Thoracic aorta (tissue), 2 donors: ENCODE results near the gene LUZP2. TPM values are rescaled to one million over a fixed set of nuclear protein-coding genes. Genes with fewer than 3 reads are reported as not detected.

Experiments used
- ATAC-seq: fragments of 150-250 bp; one replicate; pipeline ENCODE4 v1.8.0; 2017; ENCODE audit warnings: low read depth; ENCODE audit not compliant: insufficient number of reproducible peaks, low FRiP score
- DNase-seq: peaks from one replicate; pipeline ENCODE4 v3.0.0-alpha.2; 2020; ENCODE audit warnings: low spot score
- H3K27ac ChIP-seq, 2 donors: fragments of 200-600 bp; sonication (generic); 1 replicate in 1 of 2; 2 replicates in 1 of 2; pipeline ENCODE4 v1.5.1; 2016; ENCODE audit warnings: mild to moderate bottlenecking in 2 of 2, moderate library complexity in 2 of 2
- H3K27me3 ChIP-seq: fragments of 200-600 bp; sonication (generic); replicated peaks from 2 replicates; pipeline ENCODE4 v1.6.0; 2016; ENCODE audit warnings: mild to moderate bottlenecking; ENCODE audit not compliant: insufficient read depth
- H3K36me3 ChIP-seq: fragments of 200-600 bp; sonication (generic); one replicate; pipeline ENCODE4 v1.5.1; 2016
- H3K4me1 ChIP-seq, 2 donors: fragments of 200-600 bp; sonication (generic); 1 replicate in 1 of 2; 2 replicates in 1 of 2; pipeline versions ENCODE4 v1.5.1 to v1.6.0; 2016; ENCODE audit warnings: low read depth in 2 of 2, mild to moderate bottlenecking in 1 of 2; ENCODE audit not compliant: control insufficient read depth in 1 of 2
- H3K4me3 ChIP-seq: fragments of 200-600 bp; sonication (generic); 2 replicates; pipeline ENCODE4 v1.5.1; 2016; ENCODE audit warnings: mild to moderate bottlenecking
- H3K9me3 ChIP-seq: fragments of 200-600 bp; sonication (generic); 2 replicates; pipeline ENCODE4 v1.5.1; 2016
- CTCF ChIP-seq: fragments of 200-600 bp; sonication (generic); IDR thresholded peaks from one replicate; pipeline ENCODE4 v1.5.1; 2019; ENCODE audit warnings: antibody characterized with exemption
- total RNA-seq, 2 donors: library from RNA; depleted of rRNA; stranded (reverse); fragments of >200 nt; gene quantifications; one replicate each; pipeline versions ENCODE4 v1.1.0 to v1.2.3, GENCODE V29; 2016

The LUZP2 gene
- total RNA-seq, 2 donors from 2014 or later: 0.41 TPM; not detected in 1

GRCh38 chr11:24747275-24748251 is 250.7 kb downstream of the LUZP2 start:
- Histone ChIP-seq H3K27me3 (no peaks in the 10 kb centered on the region), H3K9me3 (no peaks in the 10 kb centered on the region), H3K4me3 (no peak overlapping the region), H3K27ac (no peak overlapping the region), H3K36me3 (no peaks in the 10 kb centered on the region), H3K4me1 (no peaks in the 10 kb centered on the region)
- ATAC-seq (no peak), DNase-seq (no peak)
- no peak for TF ChIP-seq CTCF

GRCh38 chr11:24748261-24748660 is 251.4 kb downstream of the LUZP2 start:
- Histone ChIP-seq H3K36me3 (no peaks in the 10 kb centered on the region), H3K9me3 (no peaks in the 10 kb centered on the region), H3K27me3 (no peaks in the 10 kb centered on the region), H3K4me3 (no peak overlapping the region), H3K27ac (no peak overlapping the region), H3K4me1 (no peaks in the 10 kb centered on the region)
- TF ChIP-seq CTCF: no peak
- ATAC-seq (no peak), DNase-seq (no peak)

DNA sequence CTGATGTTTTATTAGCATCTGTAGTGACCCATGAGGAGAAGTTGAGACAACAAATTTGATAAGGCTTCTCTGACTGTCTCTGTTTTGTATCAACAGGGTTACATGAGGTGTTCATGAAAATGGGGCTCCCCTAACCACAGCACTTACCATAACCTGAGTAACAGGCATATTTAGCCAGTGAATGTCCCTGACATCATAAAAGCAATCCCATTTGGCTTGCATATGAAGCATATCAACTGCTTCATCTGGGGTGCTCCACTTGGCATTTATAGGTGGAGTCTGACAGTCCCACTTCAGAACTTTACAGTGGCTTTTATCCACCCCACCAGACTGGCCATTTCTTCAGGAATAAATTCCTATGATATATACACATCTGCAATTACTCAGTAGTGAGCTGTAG is 257.6 kb downstream of the LUZP2 start:
- no peaks in the 10 kb centered on the region for H3K36me3 ChIP-seq
- H3K27ac ChIP-seq: no peak overlapping the region
- no peak for TF ChIP-seq CTCF
- no peaks in the 10 kb centered on the region for H3K27me3 ChIP-seq
- no peak for ATAC-seq
- DNase-seq: no peak
- H3K4me3 ChIP-seq: no peak overlapping the region
- H3K9me3 ChIP-seq: no peaks in the 10 kb centered on the region
- H3K4me1 ChIP-seq: no peaks in the 10 kb centered on the region

DNA sequence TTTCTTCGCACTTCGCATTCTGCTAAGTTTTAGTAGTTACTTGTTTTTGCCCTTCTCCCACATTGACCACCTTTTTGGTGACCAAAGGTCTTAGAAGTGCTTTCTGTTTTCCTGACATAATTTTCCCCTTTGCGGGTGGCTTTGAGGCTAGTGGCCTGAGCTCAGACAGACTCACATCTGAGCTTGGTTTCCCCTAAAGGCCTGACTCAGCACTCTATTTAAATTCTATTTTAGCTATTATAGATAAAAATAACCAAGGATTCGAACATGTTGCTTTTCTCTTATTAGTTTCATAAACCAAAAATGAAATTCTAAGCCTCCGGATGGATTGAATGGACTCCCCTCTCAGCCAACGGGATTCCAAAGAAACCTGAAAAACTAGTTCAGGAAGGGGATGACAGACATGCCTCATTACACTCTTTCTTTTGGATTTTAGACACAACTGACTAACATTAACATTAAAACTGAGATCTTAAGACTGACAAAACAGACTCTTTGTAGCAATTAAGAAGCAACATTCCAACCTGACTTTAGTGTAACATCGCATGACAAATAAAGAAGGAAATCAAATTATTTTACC is 258.5 kb downstream of the LUZP2 start:
- no peak overlapping the region for H3K27ac ChIP-seq
- no peak for DNase-seq
- TF ChIP-seq CTCF: no peak
- no peak for ATAC-seq
- no peaks in the 10 kb centered on the region for H3K36me3 ChIP-seq
- H3K27me3 ChIP-seq: no peaks in the 10 kb centered on the region
- H3K9me3 ChIP-seq: no peaks in the 10 kb centered on the region
- no peak overlapping the region for H3K4me3 ChIP-seq
- no peaks in the 10 kb centered on the region for H3K4me1 ChIP-seq

GRCh38 chr11:24759742-24760141 is 262.9 kb downstream of the LUZP2 start:
- no peak for ATAC-seq
- no peaks in the 10 kb centered on the region for H3K36me3 ChIP-seq

More at GRCh38 chr11:24759742-24760141, 262.9 kb downstream of the LUZP2 start:
- Histone ChIP-seq H3K9me3 (no peaks in the 10 kb centered on the region), H3K27me3 (no peaks in the 10 kb centered on the region), H3K4me1 (no peaks in the 10 kb centered on the region), H3K27ac (no peak overlapping the region), H3K4me3 (no peak overlapping the region)
- DNase-seq: no peak
- TF ChIP-seq CTCF: no peak
